GM21367 (cell line): Measurements from ENCODE around the gene KAZN.

Source experiments
- ATAC-seq: cut with Tn5 transposase; IDR thresholded peaks from one replicate; pipeline ENCODE4 v1.9.1; 2021; ENCODE audit not compliant: unreplicated experiment

KAZN gene

GRCh38 chr1:14784790-14785773 is 186.6 kb downstream of the KAZN start:
- ATAC-seq, result no peak

- ATAC-seq, result no peak
Observed at GRCh38 chr1:14786109-14786675, 187.7 kb downstream of the KAZN start.

GRCh38 chr1:14786681-14787080 is 188.2 kb downstream of the KAZN start:
- no peak for ATAC-seq

- ATAC-seq, result no peak
Observed at GRCh38 chr1:14787604-14788003, 189.1 kb downstream of the KAZN start.

GRCh38 chr1:14788080-14788479 is 189.6 kb downstream of the KAZN start:
- no peak for ATAC-seq

GRCh38 chr1:14790982-14791381 is 192.5 kb downstream of the KAZN start:
- ATAC-seq, result no peak

- no peak for ATAC-seq
Observed at GRCh38 chr1:14791654-14792053, 193.2 kb downstream of the KAZN start.

GRCh38 chr1:14794136-14794768 is 195.8 kb downstream of the KAZN start:
- ATAC-seq, result no peak

GRCh38 chr1:14794906-14795305 is 196.4 kb downstream of the KAZN start:
- no peak for ATAC-seq

GRCh38 chr1:14795589-14795988 is 197.1 kb downstream of the KAZN start:
- ATAC-seq, result no peak

- no peak for ATAC-seq
Observed at GRCh38 chr1:14800014-14800413, 201.5 kb downstream of the KAZN start.

GRCh38 chr1:14800500-14801076 is 202.1 kb downstream of the KAZN start:
- no peak for ATAC-seq

- ATAC-seq, result no peak
Observed at GRCh38 chr1:14803002-14803789, 204.7 kb downstream of the KAZN start.

GRCh38 chr1:14804626-14805025 is 206.1 kb downstream of the KAZN start:
- no peak for ATAC-seq

- ATAC-seq, result no peak
Observed at GRCh38 chr1:14806772-14807171, 208.3 kb downstream of the KAZN start.

- ATAC-seq, result no peak
Observed at GRCh38 chr1:14808768-14809167, 210.3 kb downstream of the KAZN start.

GRCh38 chr1:14809191-14809981 is 210.9 kb downstream of the KAZN start:
- ATAC-seq, result no peak

GRCh38 chr1:14810595-14811361 is 212.3 kb downstream of the KAZN start:
- no peak for ATAC-seq

- no peak for ATAC-seq
Observed at GRCh38 chr1:14811573-14811972, 213.1 kb downstream of the KAZN start.
